SK-N-SH (cell line): Measurements from ENCODE around the gene SLCO3A1. TPM values are rescaled to one million over a fixed set of nuclear protein-coding genes. Genes with fewer than 3 reads are reported as not detected.

Experiments used
- CTCF ChIA-PET: fragments of 300-600, 350-600 bp; formaldehyde crosslinking; extraction: SDS; loops from one replicate; lab custom pipeline; 2021; lab: Yijun Ruan, JAX
- POLR2A ChIA-PET: fragments of 350-600 bp; sonication (Branson Sonifier 250); formaldehyde crosslinking; extraction: SDS; loops from one replicate; lab custom pipeline; 2020; ENCODE audit warnings: antibody characterized with exemption, inconsistent platforms; lab: Yijun Ruan, JAX
- DNase-seq: peaks from one replicate; pipeline ENCODE4 v3.0.0; 2012
- H2AFZ ChIP-seq: fragments of 200-600 bp; sonication (generic); 2 replicates; pipeline ENCODE4 v1.8.1; 2016; ENCODE audit warnings: antibody characterized with exemption, mild to moderate bottlenecking, low read depth
- H3F3A ChIP-seq: fragments of 200-600 bp; sonication (generic); replicated peaks from 2 replicates; pipeline ENCODE3; 2016; ENCODE audit warnings: antibody characterized with exemption, mild to moderate bottlenecking; ENCODE audit not compliant: insufficient read depth
- H3K27ac ChIP-seq, 2 experiments: fragments of 200-500 bp in 1 of 2; fragments of 200-600 bp in 1 of 2; sonication (Bioruptor generic) in 1 of 2; sonication (generic), shearing (Covaris generic) in 1 of 2; 2 replicates each; pipeline versions ENCODE4 v1.5.1 to v1.6.1; 2014 to 2016; ENCODE audit warnings: low read depth in 2 of 2, inconsistent platforms in 1 of 2, low read length in 1 of 2, mild to moderate bottlenecking in 1 of 2, mixed read lengths in 1 of 2
- H3K27me3 ChIP-seq: fragments of 200-600 bp; sonication (generic), shearing (Covaris generic); 2 replicates; pipeline ENCODE4 v1.6.1; 2016; ENCODE audit warnings: mixed run types; ENCODE audit not compliant: insufficient read depth
- H3K36me3 ChIP-seq, 2 experiments: fragments of 200-500 bp in 1 of 2; fragments of 200-600 bp in 1 of 2; sonication (Bioruptor generic) in 1 of 2; sonication (generic) in 1 of 2; replicated peaks in 1 of 2; 2 replicates each; pipeline versions ENCODE3 to v1.5.1; 2014 to 2016; ENCODE audit warnings: low read length in 1 of 2, mild to moderate bottlenecking in 1 of 2; ENCODE audit not compliant: insufficient read depth in 2 of 2, control insufficient read depth in 1 of 2
- H3K4me1 ChIP-seq, 2 experiments: fragments of 200-500 bp in 1 of 2; fragments of 200-600 bp in 1 of 2; sonication (Bioruptor generic) in 1 of 2; sonication (generic), shearing (Covaris generic) in 1 of 2; 2 replicates each; pipeline versions ENCODE4 v1.5.1 to v1.6.1; 2014 to 2016; ENCODE audit warnings: low read depth in 1 of 2, low read length in 1 of 2, mixed run types in 1 of 2; ENCODE audit not compliant: insufficient read depth in 2 of 2, control insufficient read depth in 1 of 2
- H3K4me2 ChIP-seq: fragments of 200-600 bp; sonication (generic), shearing (Covaris generic); 2 replicates; pipeline ENCODE4 v1.6.1; 2017; ENCODE audit warnings: mixed run types
- H3K4me3 ChIP-seq, 2 experiments: fragments of 200-500 bp in 1 of 2; fragments of 200-600 bp in 1 of 2; sonication (Bioruptor generic) in 1 of 2; sonication (generic), shearing (Covaris generic) in 1 of 2; 2 replicates each; pipeline versions ENCODE4 v1.5.1 to v1.8.1; 2014 to 2016; ENCODE audit warnings: low read depth in 2 of 2, inconsistent platforms in 1 of 2, low read length in 1 of 2, mild to moderate bottlenecking in 1 of 2, mixed read lengths in 1 of 2, moderate library complexity in 1 of 2
- H3K79me2 ChIP-seq: fragments of 200-600 bp; sonication (generic); 2 replicates; pipeline ENCODE4 v1.8.1; 2017; ENCODE audit warnings: mild to moderate bottlenecking; ENCODE audit not compliant: insufficient read depth
- H3K9ac ChIP-seq: fragments of 200-600 bp; sonication (generic); 2 replicates; pipeline ENCODE4 v1.6.1; 2017; ENCODE audit warnings: mixed run types
- H3K9me2 ChIP-seq: fragments of 200-600 bp; sonication (generic); 2 replicates; pipeline ENCODE4 v1.6.1; 2017; ENCODE audit warnings: mixed run types
- H3K9me3 ChIP-seq: fragments of 200-600 bp; sonication (generic); 2 replicates; pipeline ENCODE4 v1.6.1; 2017; ENCODE audit warnings: mixed run types, mild to moderate bottlenecking, moderate library complexity
- H4K20me1 ChIP-seq: fragments of 200-600 bp; sonication (generic); 2 replicates; pipeline ENCODE4 v1.6.1; 2017; ENCODE audit warnings: mild to moderate bottlenecking, mixed run types; ENCODE audit not compliant: insufficient read depth
- CHD2 ChIP-seq: fragments of 150-350 bp; IDR thresholded peaks from 2 replicates; pipeline ENCODE4 v1.6.1; 2018; ENCODE audit warnings: low read length; ENCODE audit not compliant: partially characterized antibody
- CTCF ChIP-seq: fragments of 200-600 bp; sonication (generic); IDR thresholded peaks from 2 replicates; pipeline ENCODE4 v1.6.1; 2017; ENCODE audit warnings: antibody characterized with exemption, mild to moderate bottlenecking, moderate library complexity
- EP300 ChIP-seq, 2 experiments: IDR thresholded peaks; 2 replicates each; pipeline versions ENCODE4 v1.4.0 to v1.6.1; 2012; ENCODE audit warnings: borderline replicate concordance in 1 of 2, low read depth in 1 of 2, low read length in 1 of 2
- FOSL2 ChIP-seq: IDR thresholded peaks from 2 replicates; pipeline ENCODE4 v1.4.0; 2012; ENCODE audit warnings: low read depth, mild to moderate bottlenecking, moderate library complexity, borderline replicate concordance
- GATA2 ChIP-seq: sonication (generic); formaldehyde crosslinking; IDR thresholded peaks from 2 replicates; pipeline ENCODE4 v1.5.0; 2020; ENCODE audit warnings: mild to moderate bottlenecking, missing genetic modification reagents
- IRF3 ChIP-seq: fragments of 150-350 bp; IDR thresholded peaks from 2 replicates; pipeline ENCODE4 v1.6.1; 2016; ENCODE audit warnings: mild to moderate bottlenecking, low read depth, low read length
- MEF2A ChIP-seq: IDR thresholded peaks from 2 replicates; pipeline ENCODE4 v1.4.0; 2012; ENCODE audit warnings: low read depth, borderline replicate concordance
- MXI1 ChIP-seq: IDR thresholded peaks from 2 replicates; pipeline ENCODE4 v1.6.1; 2012; ENCODE audit warnings: mild to moderate bottlenecking, low read depth, low read length, improper control_type of control experiment
- NFIC ChIP-seq: IDR thresholded peaks from 2 replicates; pipeline ENCODE4 v1.4.0; 2012; ENCODE audit warnings: borderline replicate concordance
- RAD21 ChIP-seq: IDR thresholded peaks from 2 replicates; pipeline ENCODE4 v1.6.1; 2012; ENCODE audit warnings: mild to moderate bottlenecking, low read length
- RCOR1 ChIP-seq: fragments of 150-350 bp; IDR thresholded peaks from 2 replicates; pipeline ENCODE4 v1.6.1; 2017; ENCODE audit warnings: antibody characterized with exemption, low read length
- REST ChIP-seq: IDR thresholded peaks from 2 replicates; pipeline ENCODE4 v1.6.1; 2012; ENCODE audit warnings: mild to moderate bottlenecking, low read depth, low read length, moderate library complexity
- RFX5 ChIP-seq: IDR thresholded peaks from 2 replicates; pipeline ENCODE4 v1.6.1; 2012; ENCODE audit warnings: mild to moderate bottlenecking, improper control_type of control experiment, low read length
- RXRA ChIP-seq: IDR thresholded peaks from 2 replicates; pipeline ENCODE4 v1.4.0; 2012; ENCODE audit warnings: low read depth, mild to moderate bottlenecking, borderline replicate concordance
- SIN3A ChIP-seq: IDR thresholded peaks from 2 replicates; pipeline ENCODE4 v1.6.1; 2012; ENCODE audit warnings: low read depth, mild to moderate bottlenecking, low read length, moderate library complexity, borderline replicate concordance
- SMC3 ChIP-seq: IDR thresholded peaks from 2 replicates; pipeline ENCODE4 v1.6.1; 2012; ENCODE audit warnings: low read depth, low read length, improper control_type of control experiment
- TAF1 ChIP-seq: IDR thresholded peaks from 2 replicates; pipeline ENCODE4 v1.6.1; 2012; ENCODE audit warnings: low read depth, mild to moderate bottlenecking, low read length, moderate library complexity, borderline replicate concordance
- TEAD4 ChIP-seq: IDR thresholded peaks from 2 replicates; pipeline ENCODE4 v1.4.0; 2012; ENCODE audit warnings: mild to moderate bottlenecking, borderline replicate concordance; ENCODE audit not compliant: insufficient read depth
- YY1 ChIP-seq: IDR thresholded peaks from 2 replicates; pipeline ENCODE4 v1.4.0; 2012; ENCODE audit warnings: low read depth, mild to moderate bottlenecking
- ZBTB33 ChIP-seq: IDR thresholded peaks from 2 replicates; pipeline ENCODE4 v1.4.0; 2012; ENCODE audit warnings: low read depth, borderline replicate concordance
- WGBS: methylation state at CpG from one replicate; pipeline ENCODE4 v1.1.6; 2017; ENCODE audit warnings: low lambda C conversion rate; 5-methylcytosine and 5-hydroxymethylcytosine counted together
- polyA plus RNA-seq, 3 experiments: library from polyadenylated mRNA; depleted of rRNA; stranded (reverse); fragments of >200 nt; gene quantifications; 2 replicates each; pipeline ENCODE4 v1.2.3, GENCODE V29; 2012

SLCO3A1 gene
- polyA plus RNA-seq, 1 of the 3 experiments (the other 2 are of a cell fraction): 19.7 TPM

- no peaks in the 10 kb centered on the region for H3K79me2 ChIP-seq
- H3K4me2 ChIP-seq: no peak overlapping the region
- peaks cover 8 to 10% of the 10 kb centered on the region in 2 experiments; a peak in 2 of 4 replicates for H3K4me1 ChIP-seq
- H2AFZ ChIP-seq: no peak overlapping the region
- 91% methylated on average over 6 of the region's 6 CpGs for WGBS
- no peak overlapping the region for H3K27ac ChIP-seq
- DNase-seq: no peak
- ChIA-PET POLR2A (no interaction called here), CTCF (no interaction called here)
- no peaks in the 10 kb centered on the region for H3K9me3 ChIP-seq
- H3K9ac ChIP-seq: no peak overlapping the region
- no peaks in the 10 kb centered on the region for H3K27me3 ChIP-seq
- no peaks in the 10 kb centered on the region for H3K9me2 ChIP-seq
- no peak overlapping the region for H3K4me3 ChIP-seq
- H4K20me1 ChIP-seq: no peaks in the 10 kb centered on the region
- no peaks in the 10 kb centered on the region for H3K36me3 ChIP-seq
- no peaks in the 10 kb centered on the region for H3F3A ChIP-seq
- no peak for TF ChIP-seq RCOR1
- no peak for TF ChIP-seq RFX5
- TF ChIP-seq TEAD4: no peak
- TF ChIP-seq NFIC: no peak
- TF ChIP-seq ZBTB33: no peak
- TF ChIP-seq CTCF: no peak
- TF ChIP-seq YY1: no peak
- TF ChIP-seq EP300 (IDR thresholded peaks at IDR 0.05; ENCODE audit: borderline replicate concordance in 1 of 2, low read depth in 1 of 2, low read length in 1 of 2): no peak
- TF ChIP-seq CHD2: no peak
- no peak for TF ChIP-seq IRF3
- no peak for TF ChIP-seq MEF2A
- TF ChIP-seq SIN3A: no peak
- no peak for TF ChIP-seq RAD21
- no peak for TF ChIP-seq SMC3
- no peak for TF ChIP-seq REST
- TF ChIP-seq TAF1: no peak
- no peak for TF ChIP-seq MXI1
- TF ChIP-seq RXRA: no peak
- no peak for TF ChIP-seq FOSL2
- TF ChIP-seq GATA2 (CRISPR knock-in tag): no peak
Measured at GRCh38 chr15:92014281-92015030, 160.9 kb downstream of the SLCO3A1 start.
